Colonic mucosa (tissue), 4 donors: ENCODE results near the gene USP43. TPM values are rescaled to one million over a fixed set of nuclear protein-coding genes. Genes with fewer than 3 reads are reported as not detected.
"Not testable (repeated sequence)": the region's sequence is repeated elsewhere in the genome, so short reads cannot be mapped to it uniquely, and the experiment has no call there.

Experiments
- DNase-seq: peaks from one replicate; pipeline ENCODE4 v3.0.0-alpha.2; 2020
- H3K27ac ChIP-seq: fragments of 200-600 bp; one replicate; pipeline ENCODE4 v1.8.0; 2021
- H3K27me3 ChIP-seq: fragments of 200-600 bp; one replicate; pipeline ENCODE4 v1.8.0; 2021
- H3K36me3 ChIP-seq: fragments of 200-600 bp; one replicate; pipeline ENCODE4 v1.8.0; 2021
- H3K4me1 ChIP-seq: fragments of 200-600 bp; one replicate; pipeline ENCODE4 v1.8.0; 2021; ENCODE audit warnings: mild to moderate bottlenecking
- H3K4me3 ChIP-seq: fragments of 200-600 bp; one replicate; pipeline ENCODE4 v1.8.0; 2021
- H3K9ac ChIP-seq, 2 donors: one replicate each; pipeline ENCODE4 v1.7.0; 2013; ENCODE audit warnings: control low read depth in 2 of 2, low read depth in 2 of 2, low read length in 2 of 2
- H3K9me3 ChIP-seq: fragments of 200-600 bp; one replicate; pipeline ENCODE4 v1.8.0; 2021
- CTCF ChIP-seq: fragments of 200-600 bp; IDR thresholded peaks from one replicate; pipeline ENCODE4 v1.8.0; 2022; ENCODE audit warnings: antibody characterized with exemption, mild to moderate bottlenecking
- intact Hi-C: fragments of 100-400 bp; cut with DNase I; formaldehyde crosslinking; loops from one replicate; pipeline ENCODE4 v1.14.1; 2022
- total RNA-seq, 2 donors: library from RNA; stranded (reverse); fragmentation: NEBNext Ultra II Directional in 1 of 2; extraction: Animal tissue kit (Norgen Biotek cat#: 25700) in 1 of 2; gene quantifications; one replicate each; pipeline ENCODE4 v1.2.1, GENCODE V29; 2021
- donor health status: healthy.
- donor health status: DM: no; HTN: no; CAD: no.
- donor health status: DM: no; HTN: no; CAD: no.

Gene USP43
- total RNA-seq, 2 donors from 2014 or later: 14.2 to 15.6 TPM

- H3K4me1 ChIP-seq: no peaks in the 10 kb centered on the region
- H3K36me3 ChIP-seq: no peaks in the 10 kb centered on the region
- no peaks in the 10 kb centered on the region for H3K9me3 ChIP-seq
- intact Hi-C loops: no loop called here
- no peak for DNase-seq
- TF ChIP-seq CTCF: no peak
- no peaks in the 10 kb centered on the region for H3K27me3 ChIP-seq
- no peak overlapping the region for H3K27ac ChIP-seq
- H3K9ac ChIP-seq: no peak overlapping the region
- no peak overlapping the region for H3K4me3 ChIP-seq
Observed at GRCh38 chr17:9635340-9635739, 10.0 kb upstream of the USP43 start.

GRCh38 chr17:9636501-9636900, 8.8 kb upstream of the USP43 start:
- Histone ChIP-seq H3K27me3 (no peaks in the 10 kb centered on the region), H3K9ac (no peak overlapping the region), H3K36me3 (no peaks in the 10 kb centered on the region), H3K4me3 (no peak overlapping the region), H3K9me3 (no peaks in the 10 kb centered on the region), H3K4me1 (no peaks in the 10 kb centered on the region), H3K27ac (no peak overlapping the region)
- intact Hi-C loops: no loop called here
- no peak for DNase-seq
- TF ChIP-seq CTCF: no peak

- H3K4me3 ChIP-seq, H3K4me1 ChIP-seq, DNase-seq, H3K27me3 ChIP-seq, H3K27ac ChIP-seq, H3K36me3 ChIP-seq, intact Hi-C loops, H3K9me3 ChIP-seq, H3K9ac ChIP-seq: not testable (repeated sequence)
Observed at GRCh38 chr17:9640388-9640787, 4.9 kb upstream of the USP43 start.

GRCh38 chr17:9643611-9644010, 1.7 kb upstream of the USP43 start:
- Histone ChIP-seq H3K9ac (no peak overlapping the region), H3K27ac (peak overlapping the region; percentile 94), H3K27me3 (no peaks in the 10 kb centered on the region), H3K36me3 (no peaks in the 10 kb centered on the region), H3K4me3 (no peak overlapping the region), H3K9me3 (no peaks in the 10 kb centered on the region), H3K4me1 (no peaks in the 10 kb centered on the region)
- intact Hi-C loops: no loop called here
- no peak for DNase-seq
- no peak for TF ChIP-seq CTCF

- Histone ChIP-seq H3K27ac (peak overlapping the region; percentile 94), H3K4me1 (no peaks in the 10 kb centered on the region), H3K9me3 (no peaks in the 10 kb centered on the region), H3K27me3 (no peaks in the 10 kb centered on the region), H3K4me3 (peak overlapping the region; percentile 64), H3K9ac (peak overlapping the region; percentile 80 to 85), H3K36me3 (no peaks in the 10 kb centered on the region)
- DNase-seq: peak; percentile 80
- intact Hi-C loops: no loop called here
- TF ChIP-seq CTCF: no peak
Observed at GRCh38 chr17:9645851-9646545, 681 bp downstream of the USP43 start.

- Histone ChIP-seq H3K27ac (peak overlapping the region; percentile 94), H3K4me3 (peak overlapping the region; percentile 64), H3K9me3 (no peaks in the 10 kb centered on the region), H3K27me3 (no peaks in the 10 kb centered on the region), H3K9ac (peak overlapping the region in 1 of 2 donors; percentile 85), H3K36me3 (no peaks in the 10 kb centered on the region), H3K4me1 (no peaks in the 10 kb centered on the region)
- DNase-seq: no peak
- intact Hi-C loops: no loop called here
- no peak for TF ChIP-seq CTCF
Observed at GRCh38 chr17:9646546-9646885, 1.2 kb downstream of the USP43 start.
